Tibial nerve (tissue), 4 donors: ENCODE measurements around the gene LRRC4C. TPM values are rescaled to one million over a fixed set of nuclear protein-coding genes. Genes with fewer than 3 reads are reported as not detected.
"Not testable (repeated sequence)": the region's sequence is repeated elsewhere in the genome, so short reads cannot be mapped to it uniquely, and the experiment has no call there.

Experiments used
- DNase-seq, 2 donors: peaks; one replicate each; pipeline ENCODE4 v3.0.0-alpha.2; 2019; ENCODE audit warnings: low spot score in 2 of 2
- H3K27ac ChIP-seq, 4 donors: fragments of 200-600 bp; sonication (generic) in 3 of 4; one replicate each; pipeline ENCODE4 v1.5.1; 2017 to 2019; ENCODE audit warnings: mild to moderate bottlenecking in 1 of 4
- H3K27me3 ChIP-seq, 2 donors: fragments of 200-600 bp; sonication (generic) in 1 of 2; one replicate each; pipeline versions ENCODE4 v1.5.1 to v1.6.0; 2017 to 2019
- H3K36me3 ChIP-seq, 3 donors: fragments of 200-600 bp; sonication (generic); one replicate each; pipeline ENCODE4 v1.5.1; 2018 to 2019
- H3K4me1 ChIP-seq, 4 donors: fragments of 200-600 bp; sonication (generic) in 3 of 4; one replicate each; pipeline ENCODE4 v1.5.1; 2017 to 2019
- H3K4me3 ChIP-seq, 4 donors: fragments of 200-600 bp; sonication (generic) in 3 of 4; one replicate each; pipeline ENCODE4 v1.5.1; 2017 to 2019; ENCODE audit warnings: mild to moderate bottlenecking in 1 of 4, moderate library complexity in 1 of 4
- H3K9me3 ChIP-seq, 4 donors: fragments of 200-600 bp; sonication (generic) in 3 of 4; one replicate each; pipeline ENCODE4 v1.5.1; 2017 to 2019
- EP300 ChIP-seq, 2 donors: sonication (generic); formaldehyde crosslinking; IDR thresholded peaks; one replicate each; pipeline ENCODE4 v1.6.1; 2017; ENCODE audit warnings: antibody characterized with exemption in 2 of 2, mild to moderate bottlenecking in 1 of 2
- POLR2A ChIP-seq, 2 donors: fragments of 450-650 bp; IDR thresholded peaks; one replicate each; pipeline ENCODE4 v1.6.1; 2017; ENCODE audit warnings: antibody characterized with exemption in 2 of 2, mild to moderate bottlenecking in 2 of 2, moderate library complexity in 2 of 2
- WGBS, 2 donors: methylation state at CpG; one replicate each; pipeline ENCODE4 v1.1.5; 2018; 5-methylcytosine and 5-hydroxymethylcytosine counted together
- total RNA-seq, 4 donors: library from RNA; depleted of rRNA; stranded (reverse); fragments of >200 nt; gene quantifications; one replicate each; pipeline ENCODE4 v1.1.0, GENCODE V29; 2016
- TF ChIP-seq, protein P1 (sequence below), 5 experiments: fragments of 200-600 bp in 3 of 5; fragments of 450-650 bp in 2 of 5; sonication (generic) in 3 of 5; IDR thresholded peaks; one replicate each; pipeline ENCODE4 v1.5.1; 2016 to 2019; ENCODE audit warnings: antibody characterized with exemption in 5 of 5, mild to moderate bottlenecking in 3 of 5, moderate library complexity in 2 of 5

The LRRC4C gene
- total RNA-seq, 4 donors from 2014 or later = 7.1 to 15.7 (median 8.4) TPM

DNA sequence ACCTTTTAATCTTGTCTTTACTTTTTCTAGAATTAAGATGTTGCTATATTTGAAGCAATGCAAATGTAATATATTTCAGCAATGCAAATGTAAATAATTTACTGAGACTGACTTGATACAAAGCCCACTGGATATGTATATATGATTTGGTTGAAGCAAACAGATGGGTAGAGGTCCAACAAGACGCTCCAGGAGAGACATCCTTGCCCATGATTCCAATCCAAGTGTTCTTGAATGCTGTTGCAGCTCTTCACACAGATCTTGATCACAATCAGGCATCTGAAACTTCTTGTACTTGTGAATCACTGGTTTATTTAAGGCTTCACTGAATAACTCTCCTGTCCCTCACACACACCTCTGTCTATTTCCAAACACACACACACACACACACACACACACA, 507.0 kb downstream of the LRRC4C start:
- no peaks in the 10 kb centered on the region for H3K27me3 ChIP-seq
- no peaks in the 10 kb centered on the region for H3K4me1 ChIP-seq
- no peak overlapping the region for H3K4me3 ChIP-seq
- no peak for TF ChIP-seq POLR2A (IDR thresholded peaks at IDR 0.05)
- TF ChIP-seq, protein P1, sequence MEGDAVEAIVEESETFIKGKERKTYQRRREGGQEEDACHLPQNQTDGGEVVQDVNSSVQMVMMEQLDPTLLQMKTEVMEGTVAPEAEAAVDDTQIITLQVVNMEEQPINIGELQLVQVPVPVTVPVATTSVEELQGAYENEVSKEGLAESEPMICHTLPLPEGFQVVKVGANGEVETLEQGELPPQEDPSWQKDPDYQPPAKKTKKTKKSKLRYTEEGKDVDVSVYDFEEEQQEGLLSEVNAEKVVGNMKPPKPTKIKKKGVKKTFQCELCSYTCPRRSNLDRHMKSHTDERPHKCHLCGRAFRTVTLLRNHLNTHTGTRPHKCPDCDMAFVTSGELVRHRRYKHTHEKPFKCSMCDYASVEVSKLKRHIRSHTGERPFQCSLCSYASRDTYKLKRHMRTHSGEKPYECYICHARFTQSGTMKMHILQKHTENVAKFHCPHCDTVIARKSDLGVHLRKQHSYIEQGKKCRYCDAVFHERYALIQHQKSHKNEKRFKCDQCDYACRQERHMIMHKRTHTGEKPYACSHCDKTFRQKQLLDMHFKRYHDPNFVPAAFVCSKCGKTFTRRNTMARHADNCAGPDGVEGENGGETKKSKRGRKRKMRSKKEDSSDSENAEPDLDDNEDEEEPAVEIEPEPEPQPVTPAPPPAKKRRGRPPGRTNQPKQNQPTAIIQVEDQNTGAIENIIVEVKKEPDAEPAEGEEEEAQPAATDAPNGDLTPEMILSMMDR (IDR thresholded peaks at IDR 0.05) = no peak
- TF ChIP-seq EP300 (IDR thresholded peaks at IDR 0.05) = no peak
- H3K36me3 ChIP-seq = no peaks in the 10 kb centered on the region
- no peak overlapping the region for H3K27ac ChIP-seq
- H3K9me3 ChIP-seq = peaks cover 0 to 3% (median 0%) of the 10 kb centered on the region in 4 donors
- WGBS, 2 donors = 69 to 87% methylated on average over 1 of the region's 1 CpG
- no peak for DNase-seq

DNA sequence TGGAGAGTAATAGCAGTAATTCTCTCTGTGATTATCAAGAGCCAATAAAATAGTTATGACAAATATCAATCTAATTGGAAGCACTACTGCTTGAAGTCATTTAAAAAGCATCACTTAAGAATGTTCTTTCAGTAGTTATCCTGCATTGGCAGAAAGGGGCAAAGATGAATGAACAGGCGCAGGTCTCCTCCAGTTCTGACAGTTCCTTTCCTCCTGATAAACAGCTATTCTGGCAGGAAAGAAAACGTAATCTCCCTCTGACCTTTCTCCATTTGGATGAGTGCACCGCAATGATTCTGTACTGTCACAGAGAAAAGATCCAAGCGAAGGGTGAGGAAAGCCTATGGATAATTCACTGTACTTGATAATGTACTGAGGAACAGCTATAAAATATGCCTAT, 521.5 kb downstream of the LRRC4C start:
- no peak overlapping the region for H3K4me3 ChIP-seq
- H3K4me1 ChIP-seq = no peaks in the 10 kb centered on the region
- no peak for DNase-seq
- 76 to 77% methylated on average over 4 of the region's 4 CpGs for WGBS, 2 donors
- H3K9me3 ChIP-seq = no peaks in the 10 kb centered on the region
- no peak for TF ChIP-seq EP300 (IDR thresholded peaks at IDR 0.05)
- no peaks in the 10 kb centered on the region for H3K27me3 ChIP-seq
- no peak overlapping the region for H3K27ac ChIP-seq
- no peaks in the 10 kb centered on the region for H3K36me3 ChIP-seq

DNA sequence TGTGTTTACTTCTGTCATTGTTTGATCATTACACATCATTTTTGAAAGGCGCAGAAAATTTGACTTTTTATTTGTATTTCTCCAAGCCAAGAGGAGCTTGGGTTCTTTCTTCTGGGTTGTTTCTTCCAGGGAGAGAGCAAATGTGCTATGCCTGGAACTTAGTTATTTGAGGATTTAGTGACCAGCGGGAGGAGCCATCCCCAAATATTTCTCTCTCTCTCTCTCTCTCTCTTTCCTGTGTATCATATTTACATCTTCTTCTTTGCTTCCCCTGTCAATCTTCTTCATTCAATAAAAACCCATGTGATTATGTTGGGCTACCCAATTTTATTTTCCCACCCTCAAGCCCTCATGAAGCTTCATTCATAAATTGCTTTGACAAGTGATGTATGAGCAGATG, 534.5 kb downstream of the LRRC4C start:
- H3K27ac ChIP-seq = no peak overlapping the region
- no peak for DNase-seq
- no peaks in the 10 kb centered on the region for H3K4me1 ChIP-seq
- no peaks in the 10 kb centered on the region for H3K9me3 ChIP-seq
- 81 to 82% methylated on average over 2 of the region's 2 CpGs for WGBS, 2 donors
- TF ChIP-seq, protein P1 (IDR thresholded peaks at IDR 0.05) = no peak
- TF ChIP-seq POLR2A (IDR thresholded peaks at IDR 0.05) (no peak), EP300 (IDR thresholded peaks at IDR 0.05) (no peak)
- no peak overlapping the region for H3K4me3 ChIP-seq
- no peaks in the 10 kb centered on the region for H3K36me3 ChIP-seq
- H3K27me3 ChIP-seq = no peaks in the 10 kb centered on the region

DNA sequence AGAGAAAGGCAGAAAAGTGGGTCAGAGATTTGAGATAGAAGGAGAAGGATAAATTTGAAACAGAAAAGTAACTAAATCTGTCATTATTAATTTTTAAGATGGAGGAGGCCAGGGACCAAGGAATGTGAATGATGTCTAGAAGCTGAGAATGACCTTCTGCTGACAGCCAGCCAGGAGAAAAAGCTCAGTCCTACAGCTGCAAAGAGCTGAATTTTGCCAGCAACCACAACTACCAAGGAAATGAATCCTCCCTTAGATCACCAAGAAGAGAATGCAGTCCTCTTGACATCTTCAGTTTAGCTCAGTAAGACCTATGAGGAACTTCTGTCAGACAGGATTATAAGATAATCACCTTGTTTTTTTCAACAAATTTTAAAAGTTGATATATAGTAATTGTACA, 538.2 kb downstream of the LRRC4C start:
- Histone ChIP-seq H3K27me3 (no peaks in the 10 kb centered on the region), H3K36me3 (no peaks in the 10 kb centered on the region), H3K9me3 (no peaks in the 10 kb centered on the region), H3K27ac (no peak overlapping the region), H3K4me1 (no peaks in the 10 kb centered on the region), H3K4me3 (no peak overlapping the region)
- no peak for DNase-seq
- TF ChIP-seq EP300 (IDR thresholded peaks at IDR 0.05) (no peak), POLR2A (IDR thresholded peaks at IDR 0.05) (no peak)
- TF ChIP-seq, protein P1 (IDR thresholded peaks at IDR 0.05) = no peak

DNA sequence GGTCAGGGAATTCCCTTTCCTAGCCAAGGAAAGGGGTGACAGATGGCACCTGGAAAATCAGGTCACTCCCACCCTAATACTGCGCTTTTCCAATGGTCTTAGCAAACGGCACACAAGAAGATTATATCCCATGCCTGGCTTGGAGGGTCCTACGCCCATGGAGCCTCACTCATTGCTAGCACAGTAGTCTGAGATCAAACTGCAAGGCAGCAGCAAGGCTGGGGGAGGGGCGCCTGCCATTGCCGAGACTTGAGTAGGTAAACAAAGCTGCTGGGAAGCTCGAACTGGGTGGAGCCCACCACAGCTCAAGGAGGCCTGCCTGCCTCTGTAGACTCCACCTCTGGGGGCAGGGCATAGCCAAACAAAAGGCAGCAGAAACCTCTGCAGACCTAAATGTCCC, 548.7 kb downstream of the LRRC4C start:
- H3K27me3 ChIP-seq, DNase-seq, H3K27ac ChIP-seq, H3K36me3 ChIP-seq, H3K4me1 ChIP-seq, H3K9me3 ChIP-seq, H3K4me3 ChIP-seq: not testable (repeated sequence)
- WGBS, 2 donors = 71 to 87% methylated on average over 4 to 5 of the region's 6 CpGs

DNA sequence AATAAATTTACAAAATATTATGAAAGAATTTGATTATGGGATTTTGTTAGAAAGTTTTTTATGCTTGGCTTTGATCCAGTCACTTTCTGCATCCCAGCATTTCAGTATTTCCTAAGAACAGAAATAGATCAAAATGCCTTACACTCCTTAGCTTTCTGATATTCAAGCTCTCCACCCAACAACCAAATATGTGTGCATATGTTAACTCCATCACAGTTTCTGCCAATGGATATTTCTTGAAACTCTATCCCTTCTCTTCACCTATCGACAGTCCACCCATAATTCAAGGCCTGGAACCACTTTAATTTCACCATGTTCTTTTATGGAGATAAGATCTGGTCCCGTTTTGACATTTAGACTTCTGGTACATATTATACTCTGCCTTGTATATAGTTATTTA, 565.0 kb downstream of the LRRC4C start:
- Histone ChIP-seq H3K4me1 (no peaks in the 10 kb centered on the region), H3K27me3 (no peaks in the 10 kb centered on the region), H3K4me3 (no peak overlapping the region), H3K9me3 (no peaks in the 10 kb centered on the region), H3K36me3 (no peaks in the 10 kb centered on the region), H3K27ac (no peak overlapping the region)
- WGBS, 2 donors = 59 to 60% methylated on average over 2 of the region's 2 CpGs
- DNase-seq = no peak
- TF ChIP-seq, protein P1 (IDR thresholded peaks at IDR 0.05) = no peak
- no peak for TF ChIP-seq EP300 (IDR thresholded peaks at IDR 0.05)
- no peak for TF ChIP-seq POLR2A (IDR thresholded peaks at IDR 0.05)
